H9 (cell line): ENCODE measurements around the gene HSD17B3. TPM values are rescaled to one million over a fixed set of nuclear protein-coding genes. Genes with fewer than 3 reads are reported as not detected.

Source experiments
- DNase-seq: peaks from one replicate; pipeline ENCODE4 v3.0.0-alpha.2; 2017
- H2AFZ ChIP-seq: one replicate; pipeline ENCODE4 v1.6.1; 2013; ENCODE audit warnings: mild to moderate bottlenecking, low read length, control low read depth, moderate library complexity
- H2AK5ac ChIP-seq: 2 replicates; pipeline ENCODE4 v1.6.1; 2013; ENCODE audit warnings: low read length, control low read depth, mixed read lengths; ENCODE audit not compliant: insufficient read length
- H2BK120ac ChIP-seq: one replicate; pipeline ENCODE4 v1.6.1; 2013; ENCODE audit warnings: low read depth, mild to moderate bottlenecking, low read length, control low read depth, inconsistent platforms; ENCODE audit not compliant: poor library complexity, severe bottlenecking
- H2BK12ac ChIP-seq: 2 replicates; pipeline ENCODE4 v1.6.1; 2013; ENCODE audit warnings: low read length, control low read depth, mixed read lengths, low read depth; ENCODE audit not compliant: insufficient read length
- H2BK15ac ChIP-seq: 2 replicates; pipeline ENCODE4 v1.6.1; 2013; ENCODE audit warnings: low read depth, low read length, control low read depth
- H2BK20ac ChIP-seq: one replicate; pipeline ENCODE4 v1.6.1; 2013; ENCODE audit warnings: low read depth, mild to moderate bottlenecking, low read length, control low read depth, inconsistent platforms; ENCODE audit not compliant: poor library complexity, severe bottlenecking
- H2BK5ac ChIP-seq: 2 replicates; pipeline ENCODE4 v1.6.1; 2013; ENCODE audit warnings: low read length, control low read depth, mixed read lengths; ENCODE audit not compliant: insufficient read length
- H3K14ac ChIP-seq: 2 replicates; pipeline ENCODE4 v1.6.1; 2013; ENCODE audit warnings: low read length, control low read depth; ENCODE audit not compliant: insufficient read depth
- H3K18ac ChIP-seq: 2 replicates; pipeline ENCODE4 v1.6.1; 2013; ENCODE audit warnings: low read depth, mild to moderate bottlenecking, mixed read lengths, low read length, control low read depth; ENCODE audit not compliant: insufficient read length
- H3K23ac ChIP-seq: 2 replicates; pipeline ENCODE4 v1.6.1; 2013; ENCODE audit warnings: low read length, control low read depth, mixed read lengths, low read depth; ENCODE audit not compliant: insufficient read length
- H3K23me2 ChIP-seq: 2 replicates; pipeline ENCODE4 v1.6.1; 2013; ENCODE audit warnings: low read depth, mild to moderate bottlenecking, mixed read lengths, low read length, control low read depth; ENCODE audit not compliant: insufficient read length, poor library complexity, severe bottlenecking
- H3K27ac ChIP-seq: 2 replicates; pipeline ENCODE4 v1.5.1; 2013; ENCODE audit warnings: low read length, control low read depth, mixed read lengths, low read depth; ENCODE audit not compliant: insufficient read length
- H3K27me3 ChIP-seq: 2 replicates; pipeline ENCODE4 v1.6.1; 2013; ENCODE audit warnings: low read length, control low read depth, inconsistent platforms; ENCODE audit not compliant: insufficient read depth
- H3K4ac ChIP-seq: 2 replicates; pipeline ENCODE4 v1.6.1; 2013; ENCODE audit warnings: low read depth, mild to moderate bottlenecking, control low read depth, inconsistent platforms, low read length, moderate library complexity
- H3K4me1 ChIP-seq: 2 replicates; pipeline ENCODE4 v1.6.1; 2013; ENCODE audit warnings: low read length, control low read depth, inconsistent platforms; ENCODE audit not compliant: insufficient read depth
- H3K4me2 ChIP-seq: 2 replicates; pipeline ENCODE4 v1.6.1; 2013; ENCODE audit warnings: low read length, control low read depth, mixed read lengths; ENCODE audit not compliant: insufficient read length, insufficient read depth
- H3K56ac ChIP-seq: 2 replicates; pipeline ENCODE4 v1.6.1; 2013; ENCODE audit warnings: low read depth, mild to moderate bottlenecking, mixed read lengths, low read length, control low read depth; ENCODE audit not compliant: insufficient read length
- H3K79me1 ChIP-seq: 2 replicates; pipeline ENCODE4 v1.6.1; 2013; ENCODE audit warnings: low read depth, mild to moderate bottlenecking, moderate library complexity, low read length, control low read depth, inconsistent platforms; ENCODE audit not compliant: insufficient read depth, poor library complexity, severe bottlenecking
- H3K79me2 ChIP-seq: 2 replicates; pipeline ENCODE4 v1.6.1; 2013; ENCODE audit warnings: low read length, control low read depth, inconsistent platforms; ENCODE audit not compliant: insufficient read depth
- H3K9ac ChIP-seq: 2 replicates; pipeline ENCODE4 v1.6.1; 2013; ENCODE audit warnings: low read length, control low read depth, mixed read lengths; ENCODE audit not compliant: insufficient read length; ENCODE audit errors: extremely low read depth
- H3K9me3 ChIP-seq: one replicate; pipeline ENCODE4 v1.6.1; 2013; ENCODE audit warnings: low read depth, low read length, inconsistent platforms; ENCODE audit not compliant: control insufficient read depth
- H3T11ph ChIP-seq: one replicate; pipeline ENCODE4 v1.6.1; 2013; ENCODE audit warnings: mild to moderate bottlenecking, low read length, control low read depth, inconsistent platforms
- H4K20me1 ChIP-seq: one replicate; pipeline ENCODE4 v1.6.1; 2013; ENCODE audit not compliant: control insufficient read depth, insufficient read length, insufficient read depth
- H4K5ac ChIP-seq: 2 replicates; pipeline ENCODE4 v1.6.1; 2013; ENCODE audit warnings: low read depth, mild to moderate bottlenecking, mixed read lengths, low read length, control low read depth; ENCODE audit not compliant: insufficient read length
- H4K8ac ChIP-seq: replicated peaks from 2 replicates; pipeline ENCODE4 v1.6.1; 2013; ENCODE audit warnings: low read length, control low read depth, mixed read lengths, low read depth; ENCODE audit not compliant: insufficient read length
- H4K91ac ChIP-seq: 2 replicates; pipeline ENCODE4 v1.6.1; 2013; ENCODE audit warnings: low read depth, mild to moderate bottlenecking, moderate library complexity, mixed read lengths, low read length, control low read depth; ENCODE audit not compliant: insufficient read length
- H3K27ac Mint-ChIP-seq, 3 experiments: 2 replicates in 2 of 3; 3 replicates in 1 of 3; pipeline ENCODE4 v1.8.0; 2020 to 2021; ENCODE audit warnings: mixed read lengths in 3 of 3, mild to moderate bottlenecking in 1 of 3, moderate library complexity in 1 of 3
- H3K27me3 Mint-ChIP-seq: 2 replicates; pipeline ENCODE4 v1.8.0; 2021; ENCODE audit warnings: low read depth, mild to moderate bottlenecking, moderate library complexity, mixed read lengths
- H3K36me3 Mint-ChIP-seq, 3 experiments: 2 replicates in 2 of 3; 3 replicates in 1 of 3; pipeline ENCODE4 v1.8.0; 2020 to 2021; ENCODE audit warnings: low read depth in 3 of 3, mixed read lengths in 3 of 3; ENCODE audit not compliant: insufficient read depth in 1 of 3
- H3K4me1 Mint-ChIP-seq, 2 experiments: 2 replicates each; pipeline ENCODE4 v1.8.0; 2020; ENCODE audit warnings: mixed read lengths in 2 of 2
- H3K4me3 Mint-ChIP-seq, 2 experiments: 2 replicates in 1 of 2; 3 replicates in 1 of 2; pipeline ENCODE4 v1.8.0; 2020 to 2021; ENCODE audit warnings: mild to moderate bottlenecking in 2 of 2, mixed read lengths in 2 of 2, moderate library complexity in 1 of 2
- H3K9me3 Mint-ChIP-seq, 2 experiments: 2 replicates in 1 of 2; 3 replicates in 1 of 2; pipeline ENCODE4 v1.8.0; 2020; ENCODE audit warnings: mild to moderate bottlenecking in 2 of 2, mixed read lengths in 2 of 2, moderate library complexity in 1 of 2
- WGBS: extraction: QIAGEN DNeasy Blood & Tissue Kit; methylation state at CpG from one replicate; pipeline ENCODE4 v1.1.7; 2013; ENCODE audit warnings: missing lambda C conversion rate, low lambda C conversion rate, mixed read lengths; ENCODE audit not compliant: insufficient read length; ENCODE audit errors: extremely low coverage; 5-methylcytosine and 5-hydroxymethylcytosine counted together
- total RNA-seq: library from RNA; stranded (reverse); gene quantifications from 2 replicates; pipeline ENCODE4 v1.2.1, GENCODE V29; 2021
- TF ChIP-seq, protein P1 (sequence below): fragments of 200-600 bp; sonication (generic); conservative IDR thresholded peaks from 3 replicates; pipeline ENCODE4 v1.8.0; 2021; ENCODE audit warnings: antibody characterized with exemption, mild to moderate bottlenecking

The HSD17B3 gene
- total RNA-seq, 1 experiment from 2014 or later, result not detected

- peaks cover 11 to 24% of the 10 kb centered on the region in 2 experiments for H3K9me3 Mint-ChIP-seq
These were observed 12.6 kb downstream of the HSD17B3 start for GRCh38 chr9:96289392-96289791.

More at GRCh38 chr9:96289392-96289791, 12.6 kb downstream of the HSD17B3 start:
- Histone ChIP-seq H2BK5ac (no peak overlapping the region), H2BK12ac (no peak overlapping the region), H3K79me2 (no peaks in the 10 kb centered on the region), H2BK15ac (no peak overlapping the region), H2AK5ac (no peak overlapping the region), H3K27me3 (no peaks in the 10 kb centered on the region), H3K14ac (no peak overlapping the region), H3K23ac (no peak overlapping the region), H3K9ac (no peak overlapping the region), H4K5ac (no peak overlapping the region), H3K4me2 (no peak overlapping the region), H3K23me2 (no peaks in the 10 kb centered on the region), H2BK120ac (no peak overlapping the region), H4K91ac (no peak overlapping the region), H2AFZ (no peak overlapping the region), H3K18ac (no peak overlapping the region), H2BK20ac (no peak overlapping the region), H4K20me1 (no peaks in the 10 kb centered on the region), H3K79me1 (no peaks in the 10 kb centered on the region), H3K27ac (no peak overlapping the region), H4K8ac (no peak overlapping the region), H3K4ac (no peak overlapping the region), H3K4me1 (peaks cover 5% of the 10 kb centered on the region; the same call in 1 of the 2 replicates), H3T11ph (no peak overlapping the region), H3K56ac (no peak overlapping the region), H3K9me3 (no peaks in the 10 kb centered on the region)
- no peak for DNase-seq
- H3K27me3 Mint-ChIP-seq, result no peaks in the 10 kb centered on the region; the same call in 1 of the 2 replicates
- peaks cover under 1 to 6% (median 4%) of the 10 kb centered on the region in 3 experiments; a peak in 3 of 7 replicates for H3K36me3 Mint-ChIP-seq
- H3K4me3 Mint-ChIP-seq, result no peak overlapping the region
- TF ChIP-seq, protein P1, sequence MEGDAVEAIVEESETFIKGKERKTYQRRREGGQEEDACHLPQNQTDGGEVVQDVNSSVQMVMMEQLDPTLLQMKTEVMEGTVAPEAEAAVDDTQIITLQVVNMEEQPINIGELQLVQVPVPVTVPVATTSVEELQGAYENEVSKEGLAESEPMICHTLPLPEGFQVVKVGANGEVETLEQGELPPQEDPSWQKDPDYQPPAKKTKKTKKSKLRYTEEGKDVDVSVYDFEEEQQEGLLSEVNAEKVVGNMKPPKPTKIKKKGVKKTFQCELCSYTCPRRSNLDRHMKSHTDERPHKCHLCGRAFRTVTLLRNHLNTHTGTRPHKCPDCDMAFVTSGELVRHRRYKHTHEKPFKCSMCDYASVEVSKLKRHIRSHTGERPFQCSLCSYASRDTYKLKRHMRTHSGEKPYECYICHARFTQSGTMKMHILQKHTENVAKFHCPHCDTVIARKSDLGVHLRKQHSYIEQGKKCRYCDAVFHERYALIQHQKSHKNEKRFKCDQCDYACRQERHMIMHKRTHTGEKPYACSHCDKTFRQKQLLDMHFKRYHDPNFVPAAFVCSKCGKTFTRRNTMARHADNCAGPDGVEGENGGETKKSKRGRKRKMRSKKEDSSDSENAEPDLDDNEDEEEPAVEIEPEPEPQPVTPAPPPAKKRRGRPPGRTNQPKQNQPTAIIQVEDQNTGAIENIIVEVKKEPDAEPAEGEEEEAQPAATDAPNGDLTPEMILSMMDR, result no peak
- no CpG with 5 or more reads among the region's 2 CpGs for WGBS
- H3K27ac Mint-ChIP-seq, result peak overlapping the region in 1 of 3 experiments; percentile 9; a peak in 1 of 7 replicates
- peaks cover 14 to 21% of the 10 kb centered on the region in 2 experiments for H3K4me1 Mint-ChIP-seq
